K562 (cell line): Measurements from ENCODE around the gene GCNA.

Experiments used
- ELF4 ChIP-seq: fragments of 450-650 bp; formaldehyde crosslinking; IDR thresholded peaks from 2 replicates; pipeline ENCODE4 v1.4.0; 2022; ENCODE audit warnings: missing genetic modification characterization
- EP300 ChIP-seq: IDR thresholded peaks from 2 replicates; pipeline ENCODE4 v1.6.1; 2012; ENCODE audit warnings: low read length, improper control_type of control experiment
- NFE2L1 ChIP-seq: fragments of 450-650 bp; IDR thresholded peaks from 2 replicates; pipeline ENCODE4 v1.6.1; 2016; ENCODE audit warnings: missing genetic modification characterization, low read depth, mild to moderate bottlenecking, missing compliant biosample characterization, moderate library complexity, borderline replicate concordance
- NR2C2 ChIP-seq, 2 experiments: fragments of 200-800 bp in 1 of 2; sonication (Bioruptor generic) in 1 of 2; sonication (generic) in 1 of 2; formaldehyde crosslinking in 1 of 2; IDR thresholded peaks; 2 replicates each; pipeline versions ENCODE4 v1.6.1 to v1.8.0; 2016 to 2022; ENCODE audit warnings: mild to moderate bottlenecking in 1 of 2, missing compliant biosample characterization in 1 of 2, missing genetic modification characterization in 1 of 2, missing genetic modification reagents in 1 of 2
- RAD21 ChIP-seq, 2 experiments: fragments of 250-450 bp in 1 of 2; fragments of 450-650 bp in 1 of 2; sonication (Bioruptor Pico) in 1 of 2; formaldehyde crosslinking in 1 of 2; IDR thresholded peaks in 1 of 2; conservative IDR thresholded peaks in 1 of 2; 2 replicates each; pipeline versions ENCODE4 v1.4.0 to v1.8.0; 2020 to 2022; ENCODE audit warnings: mild to moderate bottlenecking in 2 of 2, moderate library complexity in 1 of 2
- ZNF707 ChIP-seq: fragments of 250-450 bp; sonication (Bioruptor Pico); conservative IDR thresholded peaks from 2 replicates; pipeline ENCODE4 v1.8.0; 2022; ENCODE audit warnings: inconsistent platforms, mild to moderate bottlenecking, moderate library complexity
- ZNF75A ChIP-seq: fragments of 450-650 bp; formaldehyde crosslinking; IDR thresholded peaks from 2 replicates; pipeline ENCODE4 v1.4.0; 2020; ENCODE audit warnings: mild to moderate bottlenecking
- TF ChIP-seq, protein P1 (sequence below): sonication (generic); formaldehyde crosslinking; IDR thresholded peaks from 2 replicates; pipeline ENCODE4 v1.8.1; 2023; ENCODE audit warnings: mild to moderate bottlenecking, missing genetic modification reagents
- TF ChIP-seq, protein P2 (sequence below), 3 experiments: IDR thresholded peaks in 2 of 3; conservative IDR thresholded peaks in 1 of 3; 2 replicates each; pipeline ENCODE4 v1.5.1; 2011 to 2012; ENCODE audit warnings: low read length in 3 of 3, mild to moderate bottlenecking in 3 of 3, control low read depth in 2 of 3, improper control_type of control experiment in 1 of 3, inconsistent platforms in 1 of 3, low read depth in 1 of 3, mixed read lengths in 1 of 3, moderate library complexity in 1 of 3; ENCODE audit not compliant: insufficient read depth in 2 of 3

DNA sequence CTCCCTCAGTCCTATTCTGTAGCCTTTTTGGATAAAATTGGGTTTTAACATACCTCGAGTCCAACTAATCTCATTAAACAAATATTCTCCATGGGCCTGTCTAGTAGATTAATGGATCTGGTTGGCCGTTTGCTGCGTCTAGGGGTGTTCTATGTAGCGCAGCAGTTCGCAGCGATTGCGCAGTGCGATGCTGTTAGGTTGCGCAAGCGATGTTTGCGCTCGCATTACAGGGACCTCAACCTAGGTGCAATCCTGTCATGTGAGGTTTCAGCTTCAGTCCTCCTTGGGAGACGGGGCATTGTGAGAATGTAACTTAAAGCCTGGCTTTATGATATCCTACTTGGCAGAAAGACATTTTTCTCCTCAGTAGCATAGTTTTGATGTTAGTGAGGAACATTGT is 31.4 kb upstream of the GCNA start:
- TF ChIP-seq, protein P1, sequence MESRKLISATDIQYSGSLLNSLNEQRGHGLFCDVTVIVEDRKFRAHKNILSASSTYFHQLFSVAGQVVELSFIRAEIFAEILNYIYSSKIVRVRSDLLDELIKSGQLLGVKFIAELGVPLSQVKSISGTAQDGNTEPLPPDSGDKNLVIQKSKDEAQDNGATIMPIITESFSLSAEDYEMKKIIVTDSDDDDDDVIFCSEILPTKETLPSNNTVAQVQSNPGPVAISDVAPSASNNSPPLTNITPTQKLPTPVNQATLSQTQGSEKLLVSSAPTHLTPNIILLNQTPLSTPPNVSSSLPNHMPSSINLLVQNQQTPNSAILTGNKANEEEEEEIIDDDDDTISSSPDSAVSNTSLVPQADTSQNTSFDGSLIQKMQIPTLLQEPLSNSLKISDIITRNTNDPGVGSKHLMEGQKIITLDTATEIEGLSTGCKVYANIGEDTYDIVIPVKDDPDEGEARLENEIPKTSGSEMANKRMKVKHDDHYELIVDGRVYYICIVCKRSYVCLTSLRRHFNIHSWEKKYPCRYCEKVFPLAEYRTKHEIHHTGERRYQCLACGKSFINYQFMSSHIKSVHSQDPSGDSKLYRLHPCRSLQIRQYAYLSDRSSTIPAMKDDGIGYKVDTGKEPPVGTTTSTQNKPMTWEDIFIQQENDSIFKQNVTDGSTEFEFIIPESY: no peak
- TF ChIP-seq EP300 (no peak), RAD21 (CRISPR knock-in tag; conservative IDR thresholded peaks at IDR 0.05 in 1 of 2, IDR thresholded peaks at IDR 0.05 in 1 of 2) (no peak), NR2C2 (CRISPR knock-in tag; IDR thresholded peaks at IDR 0.05) (no peak), NR2C2 (tag; IDR thresholded peaks at IDR 0.05) (no peak), ZNF75A (CRISPR knock-in tag) (no peak), NFE2L1 (tag) (no peak), ZNF707 (CRISPR knock-in tag) (no peak), ELF4 (no peak)
- TF ChIP-seq, protein P2, sequence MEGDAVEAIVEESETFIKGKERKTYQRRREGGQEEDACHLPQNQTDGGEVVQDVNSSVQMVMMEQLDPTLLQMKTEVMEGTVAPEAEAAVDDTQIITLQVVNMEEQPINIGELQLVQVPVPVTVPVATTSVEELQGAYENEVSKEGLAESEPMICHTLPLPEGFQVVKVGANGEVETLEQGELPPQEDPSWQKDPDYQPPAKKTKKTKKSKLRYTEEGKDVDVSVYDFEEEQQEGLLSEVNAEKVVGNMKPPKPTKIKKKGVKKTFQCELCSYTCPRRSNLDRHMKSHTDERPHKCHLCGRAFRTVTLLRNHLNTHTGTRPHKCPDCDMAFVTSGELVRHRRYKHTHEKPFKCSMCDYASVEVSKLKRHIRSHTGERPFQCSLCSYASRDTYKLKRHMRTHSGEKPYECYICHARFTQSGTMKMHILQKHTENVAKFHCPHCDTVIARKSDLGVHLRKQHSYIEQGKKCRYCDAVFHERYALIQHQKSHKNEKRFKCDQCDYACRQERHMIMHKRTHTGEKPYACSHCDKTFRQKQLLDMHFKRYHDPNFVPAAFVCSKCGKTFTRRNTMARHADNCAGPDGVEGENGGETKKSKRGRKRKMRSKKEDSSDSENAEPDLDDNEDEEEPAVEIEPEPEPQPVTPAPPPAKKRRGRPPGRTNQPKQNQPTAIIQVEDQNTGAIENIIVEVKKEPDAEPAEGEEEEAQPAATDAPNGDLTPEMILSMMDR (IDR thresholded peaks at IDR 0.05 in 2 of 3, conservative IDR thresholded peaks at IDR 0.05 in 1 of 3; ENCODE audit: insufficient read depth in 2 of 3, low read depth in 1 of 3, low read length in 3 of 3): no peak
